ENCODE data around the gene ARHGEF12.

The ARHGEF12 gene

GRCh38 chr11:120446802-120447201, 110.6 kb downstream of the ARHGEF12 start:
- TF ChIP-seq, protein P1, sequence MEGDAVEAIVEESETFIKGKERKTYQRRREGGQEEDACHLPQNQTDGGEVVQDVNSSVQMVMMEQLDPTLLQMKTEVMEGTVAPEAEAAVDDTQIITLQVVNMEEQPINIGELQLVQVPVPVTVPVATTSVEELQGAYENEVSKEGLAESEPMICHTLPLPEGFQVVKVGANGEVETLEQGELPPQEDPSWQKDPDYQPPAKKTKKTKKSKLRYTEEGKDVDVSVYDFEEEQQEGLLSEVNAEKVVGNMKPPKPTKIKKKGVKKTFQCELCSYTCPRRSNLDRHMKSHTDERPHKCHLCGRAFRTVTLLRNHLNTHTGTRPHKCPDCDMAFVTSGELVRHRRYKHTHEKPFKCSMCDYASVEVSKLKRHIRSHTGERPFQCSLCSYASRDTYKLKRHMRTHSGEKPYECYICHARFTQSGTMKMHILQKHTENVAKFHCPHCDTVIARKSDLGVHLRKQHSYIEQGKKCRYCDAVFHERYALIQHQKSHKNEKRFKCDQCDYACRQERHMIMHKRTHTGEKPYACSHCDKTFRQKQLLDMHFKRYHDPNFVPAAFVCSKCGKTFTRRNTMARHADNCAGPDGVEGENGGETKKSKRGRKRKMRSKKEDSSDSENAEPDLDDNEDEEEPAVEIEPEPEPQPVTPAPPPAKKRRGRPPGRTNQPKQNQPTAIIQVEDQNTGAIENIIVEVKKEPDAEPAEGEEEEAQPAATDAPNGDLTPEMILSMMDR (IDR thresholded peaks at IDR 0.05; ENCODE audit: insufficient read depth, low read depth, low read length, missing control alignments) = no peak
- no peak for DNase-seq (ENCODE audit: low read depth)

GRCh38 chr11:120448240-120448639, 112.0 kb downstream of the ARHGEF12 start:
- DNase-seq (ENCODE audit: low read depth) = no peak
- TF ChIP-seq, protein P1 (IDR thresholded peaks at IDR 0.05; ENCODE audit: insufficient read depth, low read depth, low read length, missing control alignments) = no peak
- H3K4me3 ChIP-seq (ENCODE audit: low read length) = no peak overlapping the region

More at GRCh38 chr11:120446802-120447201, 110.6 kb downstream of the ARHGEF12 start:
- no peak overlapping the region for H3K4me3 ChIP-seq (ENCODE audit: low read length)

DNA sequence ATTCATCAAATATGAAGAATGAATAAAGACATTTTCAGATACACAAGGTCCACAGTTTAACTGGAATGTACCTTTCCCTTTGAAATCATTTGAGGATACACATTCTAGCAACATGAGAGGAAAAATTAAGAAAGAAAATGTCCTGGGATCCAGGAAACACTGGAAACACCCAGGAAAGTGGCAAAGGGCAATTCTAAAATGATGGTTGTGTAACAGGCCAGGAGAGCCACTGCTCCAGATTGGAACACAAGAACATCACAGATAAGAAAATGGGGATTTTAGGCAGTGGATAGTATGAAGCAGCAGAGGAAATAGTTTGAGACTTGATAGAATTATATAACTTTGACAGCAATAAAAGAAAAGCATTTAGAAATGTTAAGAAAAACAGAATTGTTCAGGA, 119.3 kb downstream of the ARHGEF12 start:
- no peak overlapping the region for H3K4me3 ChIP-seq (ENCODE audit: low read length)
- TF ChIP-seq, protein P1 (IDR thresholded peaks at IDR 0.05; ENCODE audit: insufficient read depth, low read depth, low read length, missing control alignments) = no peak
- DNase-seq (ENCODE audit: low read depth) = no peak

GRCh38 chr11:120457996-120458395, 121.8 kb downstream of the ARHGEF12 start:
- no peak overlapping the region for H3K4me3 ChIP-seq (ENCODE audit: low read length)
- DNase-seq (ENCODE audit: low read depth) = peak; percentile 60
- TF ChIP-seq, protein P1 (IDR thresholded peaks at IDR 0.05; ENCODE audit: insufficient read depth, low read depth, low read length, missing control alignments) = no peak

GRCh38 chr11:120462825-120463224, 126.6 kb downstream of the ARHGEF12 start:
- DNase-seq (ENCODE audit: low read depth) = no peak
- no peak overlapping the region for H3K4me3 ChIP-seq (ENCODE audit: low read length)
- TF ChIP-seq, protein P1 (IDR thresholded peaks at IDR 0.05; ENCODE audit: insufficient read depth, low read depth, low read length, missing control alignments) = no peak

DNA sequence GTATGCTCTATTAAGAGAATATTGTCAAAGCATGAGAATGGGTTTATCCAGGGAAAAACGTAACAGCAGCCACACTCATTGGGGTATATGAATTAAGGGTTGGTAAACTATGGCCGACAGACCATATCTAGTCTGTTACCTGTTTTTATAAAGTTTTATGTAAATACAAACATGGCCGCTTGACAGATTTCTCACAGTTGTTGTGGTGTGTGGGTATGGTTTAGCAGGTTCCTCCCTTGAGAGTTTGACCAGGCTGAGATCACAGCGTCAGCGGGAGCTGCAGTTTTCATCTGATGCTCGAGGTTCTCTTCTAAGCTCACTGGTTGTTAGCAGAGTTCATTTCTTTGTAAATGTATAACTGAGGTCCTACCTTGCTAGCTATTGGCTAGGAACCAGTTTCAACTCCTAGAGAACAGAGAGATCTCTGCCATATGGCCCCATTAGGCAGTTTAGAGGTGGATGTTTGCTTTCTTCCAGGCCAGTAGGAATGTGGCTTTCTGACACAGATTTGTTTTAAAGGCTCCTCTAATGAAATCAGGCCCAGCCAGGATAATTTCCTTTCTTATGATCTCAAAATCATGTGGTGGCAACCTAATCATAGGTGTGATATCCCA, 129.8 kb downstream of the ARHGEF12 start:
- TF ChIP-seq, protein P1 (IDR thresholded peaks at IDR 0.05; ENCODE audit: insufficient read depth, low read depth, low read length, missing control alignments) = no peak
- H3K4me3 ChIP-seq (ENCODE audit: low read length) = no peak overlapping the region
- no peak for DNase-seq (ENCODE audit: low read depth)

DNA sequence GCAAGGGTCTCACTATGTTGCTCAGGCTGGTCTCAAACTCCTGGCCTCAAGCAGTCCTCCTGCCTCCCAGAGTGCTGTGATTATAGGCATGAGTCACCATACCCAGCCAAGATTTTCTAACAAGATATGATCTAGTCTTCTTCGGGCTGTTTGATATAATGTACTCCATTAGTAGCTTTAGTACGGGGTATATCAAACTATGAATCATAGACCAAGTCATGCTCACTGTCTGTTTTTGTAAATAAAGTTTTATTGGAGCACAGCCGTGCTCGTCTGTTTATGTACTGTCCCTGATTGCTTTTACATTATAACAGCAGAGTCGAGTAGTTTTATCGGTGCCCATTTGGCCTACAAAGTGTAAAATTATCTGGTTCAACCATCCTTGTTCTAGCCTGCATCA, 131.4 kb downstream of the ARHGEF12 start:
- no peak for DNase-seq (ENCODE audit: low read depth)
- no peak overlapping the region for H3K4me3 ChIP-seq (ENCODE audit: low read length)
- TF ChIP-seq, protein P1 (IDR thresholded peaks at IDR 0.05; ENCODE audit: insufficient read depth, low read depth, low read length, missing control alignments) = no peak
